ENCODE measurements around the gene CAB39. TPM values are rescaled to one million over a fixed set of nuclear protein-coding genes. Genes with fewer than 3 reads are reported as not detected.
A peak's percentile ranks its signal among the peaks of the same experiment; 100 is the strongest.

Gene CAB39
- polyA plus RNA-seq, 1 of the 3 experiments (the other 2 are of a cell fraction) = 15.7 TPM

DNA sequence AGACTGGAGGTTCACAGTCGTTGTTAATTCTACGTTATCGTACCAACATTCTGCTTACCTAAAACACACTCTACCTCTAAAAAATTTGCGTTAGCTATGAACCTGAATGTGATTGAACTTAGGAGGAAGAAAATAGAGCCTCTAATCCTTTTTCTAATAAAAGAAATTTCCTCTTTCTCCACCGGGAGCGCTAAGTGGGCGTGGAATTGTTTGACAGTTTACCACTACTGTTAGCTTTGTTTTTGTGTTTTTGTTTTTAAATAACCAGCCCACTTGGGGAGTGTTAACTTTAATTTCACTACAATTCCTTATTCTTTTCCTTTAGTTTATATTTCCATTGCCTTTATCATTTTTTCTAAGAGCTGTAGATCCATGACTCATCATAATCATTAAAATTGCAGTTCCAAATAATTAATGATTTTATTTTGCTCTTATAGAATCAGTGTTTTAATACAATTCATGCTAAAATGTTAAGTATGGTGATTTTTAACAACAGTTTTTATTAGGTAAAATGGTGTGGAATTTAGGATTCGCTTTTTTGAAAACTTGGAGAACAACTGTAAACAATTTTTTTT is 97.1 kb downstream of the CAB39 start:
- no peaks in the 10 kb centered on the region for H3K27me3 ChIP-seq (ENCODE audit: insufficient read depth)
- no peak overlapping the region for H3K9ac ChIP-seq
- no peaks in the 10 kb centered on the region for H3K79me2 ChIP-seq (ENCODE audit: insufficient read depth)
- peaks cover 27 to 36% of the 10 kb centered on the region in 2 experiments for H3K36me3 ChIP-seq (replicated peaks in 1 of 2; ENCODE audit: control insufficient read depth in 1 of 2, insufficient read depth in 2 of 2, low read length in 1 of 2)
- CTCF ChIA-PET = interaction anchor here (0.7 to 8.3 kb wide), 11 partner anchors 9 to 181 kb away, joined by 3 to 57 read pairs (median 4); no protein-coding TSS in a partner anchor
- no peak for DNase-seq
- no peaks in the 10 kb centered on the region for H3K9me3 ChIP-seq
- POLR2A ChIA-PET = no interaction called here
- H4K20me1 ChIP-seq (ENCODE audit: insufficient read depth) = 0 out of 2 replicates have a peak, but pooled peaks cover under 1% of the 10 kb centered on the region
- H3K9me2 ChIP-seq = no peaks in the 10 kb centered on the region
- H3K4me2 ChIP-seq = no peak overlapping the region
- H3K27ac ChIP-seq (ENCODE audit: low read depth in 2 of 2, low read length in 1 of 2) = no peak overlapping the region
- peaks cover 2% of the 10 kb centered on the region for H3F3A ChIP-seq (replicated peaks; ENCODE audit: insufficient read depth)
- H2AFZ ChIP-seq (ENCODE audit: low read depth) = no peak overlapping the region
- no peaks in the 10 kb centered on the region for H3K4me1 ChIP-seq (ENCODE audit: control insufficient read depth in 1 of 2, insufficient read depth in 2 of 2, low read depth in 1 of 2, low read length in 1 of 2)
- WGBS (ENCODE audit: low lambda C conversion rate) = 94% methylated on average over 8 of the region's 8 CpGs
- no peak overlapping the region for H3K4me3 ChIP-seq (ENCODE audit: low read depth in 2 of 2, low read length in 1 of 2)
- TF ChIP-seq, protein P1, sequence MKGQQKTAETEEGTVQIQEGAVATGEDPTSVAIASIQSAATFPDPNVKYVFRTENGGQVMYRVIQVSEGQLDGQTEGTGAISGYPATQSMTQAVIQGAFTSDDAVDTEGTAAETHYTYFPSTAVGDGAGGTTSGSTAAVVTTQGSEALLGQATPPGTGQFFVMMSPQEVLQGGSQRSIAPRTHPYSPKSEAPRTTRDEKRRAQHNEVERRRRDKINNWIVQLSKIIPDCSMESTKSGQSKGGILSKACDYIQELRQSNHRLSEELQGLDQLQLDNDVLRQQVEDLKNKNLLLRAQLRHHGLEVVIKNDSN (IDR thresholded peaks at IDR 0.05; ENCODE audit: borderline replicate concordance, low read depth) = no peak
- TF ChIP-seq MEF2A (IDR thresholded peaks at IDR 0.05; ENCODE audit: borderline replicate concordance, low read depth) (no peak), FOXM1 (IDR thresholded peaks at IDR 0.05; ENCODE audit: low read depth) (no peak), CTCF (IDR thresholded peaks at IDR 0.05) (peak; percentile 57), EZH2phosphoT487 (IDR thresholded peaks at IDR 0.05; ENCODE audit: borderline replicate concordance, low read depth) (no peak), POLR2AphosphoS5 (IDR thresholded peaks at IDR 0.05; ENCODE audit: low read depth, low read length) (no peak), MXI1 (IDR thresholded peaks at IDR 0.05; ENCODE audit: low read depth, low read length) (no peak)
- TF ChIP-seq, protein P2, sequence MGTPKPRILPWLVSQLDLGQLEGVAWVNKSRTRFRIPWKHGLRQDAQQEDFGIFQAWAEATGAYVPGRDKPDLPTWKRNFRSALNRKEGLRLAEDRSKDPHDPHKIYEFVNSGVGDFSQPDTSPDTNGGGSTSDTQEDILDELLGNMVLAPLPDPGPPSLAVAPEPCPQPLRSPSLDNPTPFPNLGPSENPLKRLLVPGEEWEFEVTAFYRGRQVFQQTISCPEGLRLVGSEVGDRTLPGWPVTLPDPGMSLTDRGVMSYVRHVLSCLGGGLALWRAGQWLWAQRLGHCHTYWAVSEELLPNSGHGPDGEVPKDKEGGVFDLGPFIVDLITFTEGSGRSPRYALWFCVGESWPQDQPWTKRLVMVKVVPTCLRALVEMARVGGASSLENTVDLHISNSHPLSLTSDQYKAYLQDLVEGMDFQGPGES (IDR thresholded peaks at IDR 0.05; ENCODE audit: low read depth, low read length) = no peak

DNA sequence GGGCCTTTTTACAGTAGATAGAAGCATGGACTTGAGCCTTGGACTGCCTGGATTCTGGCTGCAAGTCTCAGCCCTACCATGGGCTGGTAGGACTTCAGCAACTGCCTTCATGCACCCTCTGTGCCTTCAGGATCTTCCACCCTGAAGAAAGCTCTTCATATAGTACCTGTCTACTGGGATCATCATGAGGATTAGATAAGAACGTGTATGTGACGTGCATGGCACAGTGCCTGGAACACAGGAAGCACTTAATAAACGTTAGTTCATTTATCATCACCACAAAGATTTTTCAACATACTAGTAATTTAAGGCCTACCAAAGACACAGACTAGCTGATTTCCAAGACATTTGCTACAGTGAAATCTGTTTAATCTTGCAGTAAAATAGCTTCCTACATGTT is 98.9 kb downstream of the CAB39 start:
- Histone ChIP-seq H3K9ac (no peak overlapping the region), H3K4me2 (no peak overlapping the region), H3K4me3 (ENCODE audit: low read depth in 2 of 2, low read length in 1 of 2) (no peak overlapping the region), H3K36me3 (replicated peaks in 1 of 2; ENCODE audit: control insufficient read depth in 1 of 2, insufficient read depth in 2 of 2, low read length in 1 of 2) (peaks cover 29 to 43% of the 10 kb centered on the region in 2 experiments), H3K27me3 (ENCODE audit: insufficient read depth) (no peaks in the 10 kb centered on the region), H4K20me1 (ENCODE audit: insufficient read depth) (0 out of 2 replicates have a peak, but pooled peaks cover 4% of the 10 kb centered on the region), H2AFZ (ENCODE audit: low read depth) (no peak overlapping the region), H3K9me2 (no peaks in the 10 kb centered on the region), H3F3A (replicated peaks; ENCODE audit: insufficient read depth) (no peaks in the 10 kb centered on the region), H3K4me1 (ENCODE audit: control insufficient read depth in 1 of 2, insufficient read depth in 2 of 2, low read depth in 1 of 2, low read length in 1 of 2) (no peaks in the 10 kb centered on the region), H3K79me2 (ENCODE audit: insufficient read depth) (no peaks in the 10 kb centered on the region), H3K27ac (ENCODE audit: low read depth in 2 of 2, low read length in 1 of 2) (no peak overlapping the region), H3K9me3 (no peaks in the 10 kb centered on the region)
- CTCF ChIA-PET = interaction anchor here (1.8 to 8.3 kb wide), 4 partner anchors 12 to 176 kb away, joined by 6 to 57 read pairs (median 18); no protein-coding TSS in a partner anchor
- POLR2A ChIA-PET = no interaction called here
- WGBS (ENCODE audit: low lambda C conversion rate) = 79% methylated on average over 3 of the region's 3 CpGs
- DNase-seq = no peak
- TF ChIP-seq POLR2AphosphoS5 (IDR thresholded peaks at IDR 0.05; ENCODE audit: low read depth, low read length) = no peak
- no peak for TF ChIP-seq FOSL2 (IDR thresholded peaks at IDR 0.05; ENCODE audit: borderline replicate concordance, low read depth)
- TF ChIP-seq, protein P2 (IDR thresholded peaks at IDR 0.05; ENCODE audit: low read depth, low read length) = no peak
- TF ChIP-seq FOXM1 (IDR thresholded peaks at IDR 0.05; ENCODE audit: low read depth) = no peak
- TF ChIP-seq MAX (IDR thresholded peaks at IDR 0.05; ENCODE audit: low read depth) = no peak
- TF ChIP-seq, protein P1 (IDR thresholded peaks at IDR 0.05; ENCODE audit: borderline replicate concordance, low read depth) = no peak
- TF ChIP-seq EP300 (IDR thresholded peaks at IDR 0.05; ENCODE audit: borderline replicate concordance in 1 of 2, low read depth in 1 of 2, low read length in 1 of 2) = no peak
- no peak for TF ChIP-seq CHD2 (IDR thresholded peaks at IDR 0.05; ENCODE audit: low read length, partially characterized antibody)
- no peak for TF ChIP-seq PBX3 (IDR thresholded peaks at IDR 0.05)
- TF ChIP-seq, protein P3, sequence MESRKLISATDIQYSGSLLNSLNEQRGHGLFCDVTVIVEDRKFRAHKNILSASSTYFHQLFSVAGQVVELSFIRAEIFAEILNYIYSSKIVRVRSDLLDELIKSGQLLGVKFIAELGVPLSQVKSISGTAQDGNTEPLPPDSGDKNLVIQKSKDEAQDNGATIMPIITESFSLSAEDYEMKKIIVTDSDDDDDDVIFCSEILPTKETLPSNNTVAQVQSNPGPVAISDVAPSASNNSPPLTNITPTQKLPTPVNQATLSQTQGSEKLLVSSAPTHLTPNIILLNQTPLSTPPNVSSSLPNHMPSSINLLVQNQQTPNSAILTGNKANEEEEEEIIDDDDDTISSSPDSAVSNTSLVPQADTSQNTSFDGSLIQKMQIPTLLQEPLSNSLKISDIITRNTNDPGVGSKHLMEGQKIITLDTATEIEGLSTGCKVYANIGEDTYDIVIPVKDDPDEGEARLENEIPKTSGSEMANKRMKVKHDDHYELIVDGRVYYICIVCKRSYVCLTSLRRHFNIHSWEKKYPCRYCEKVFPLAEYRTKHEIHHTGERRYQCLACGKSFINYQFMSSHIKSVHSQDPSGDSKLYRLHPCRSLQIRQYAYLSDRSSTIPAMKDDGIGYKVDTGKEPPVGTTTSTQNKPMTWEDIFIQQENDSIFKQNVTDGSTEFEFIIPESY (IDR thresholded peaks at IDR 0.05; ENCODE audit: borderline replicate concordance, low read depth) = no peak
- no peak for TF ChIP-seq JUND (IDR thresholded peaks at IDR 0.05)
- TF ChIP-seq EZH2phosphoT487 (IDR thresholded peaks at IDR 0.05; ENCODE audit: borderline replicate concordance, low read depth) = no peak
- TF ChIP-seq TCF12 (IDR thresholded peaks at IDR 0.05) = no peak

Measured in SK-N-SH (cell line).